HEK293 (cell line): ENCODE measurements around the gene CLCN1.

Experiments
- PRDM10 ChIP-seq: fragments of 450-650 bp; formaldehyde crosslinking; IDR thresholded peaks from 2 replicates; pipeline ENCODE4 v1.5.1; 2016; ENCODE audit warnings: missing biosample characterization, missing genetic modification characterization
- YY1 ChIP-seq: fragments of 450-650 bp; formaldehyde crosslinking; IDR thresholded peaks from 2 replicates; pipeline ENCODE4 v1.5.1; 2018; ENCODE audit warnings: missing biosample characterization, missing genetic modification characterization
- ZNF529 ChIP-seq: fragments of 450-650 bp; formaldehyde crosslinking; IDR thresholded peaks from 2 replicates; pipeline ENCODE4 v1.5.1; 2017; ENCODE audit warnings: missing genetic modification characterization, missing biosample characterization; ENCODE audit not compliant: insufficient replicate concordance
- TF ChIP-seq, protein P1 (sequence below): fragments of 450-650 bp; formaldehyde crosslinking; IDR thresholded peaks from 2 replicates; pipeline ENCODE4 v1.5.1; 2016; ENCODE audit warnings: missing biosample characterization, missing genetic modification characterization
- TF ChIP-seq, protein P2 (sequence below): fragments of 450-650 bp; formaldehyde crosslinking; IDR thresholded peaks from 2 replicates; pipeline ENCODE4 v1.5.1; 2016; ENCODE audit warnings: missing biosample characterization, missing genetic modification characterization, low read depth
- TF ChIP-seq, protein P3 (sequence below): fragments of 450-650 bp; formaldehyde crosslinking; IDR thresholded peaks from 2 replicates; pipeline ENCODE4 v1.5.1; 2016; ENCODE audit warnings: missing biosample characterization, missing genetic modification characterization

- TF ChIP-seq PRDM10 (tag by site-specific recombination) (no peak), YY1 (tag by site-specific recombination) (no peak), ZNF529 (tag by site-specific recombination) (no peak)
- TF ChIP-seq, protein P1, sequence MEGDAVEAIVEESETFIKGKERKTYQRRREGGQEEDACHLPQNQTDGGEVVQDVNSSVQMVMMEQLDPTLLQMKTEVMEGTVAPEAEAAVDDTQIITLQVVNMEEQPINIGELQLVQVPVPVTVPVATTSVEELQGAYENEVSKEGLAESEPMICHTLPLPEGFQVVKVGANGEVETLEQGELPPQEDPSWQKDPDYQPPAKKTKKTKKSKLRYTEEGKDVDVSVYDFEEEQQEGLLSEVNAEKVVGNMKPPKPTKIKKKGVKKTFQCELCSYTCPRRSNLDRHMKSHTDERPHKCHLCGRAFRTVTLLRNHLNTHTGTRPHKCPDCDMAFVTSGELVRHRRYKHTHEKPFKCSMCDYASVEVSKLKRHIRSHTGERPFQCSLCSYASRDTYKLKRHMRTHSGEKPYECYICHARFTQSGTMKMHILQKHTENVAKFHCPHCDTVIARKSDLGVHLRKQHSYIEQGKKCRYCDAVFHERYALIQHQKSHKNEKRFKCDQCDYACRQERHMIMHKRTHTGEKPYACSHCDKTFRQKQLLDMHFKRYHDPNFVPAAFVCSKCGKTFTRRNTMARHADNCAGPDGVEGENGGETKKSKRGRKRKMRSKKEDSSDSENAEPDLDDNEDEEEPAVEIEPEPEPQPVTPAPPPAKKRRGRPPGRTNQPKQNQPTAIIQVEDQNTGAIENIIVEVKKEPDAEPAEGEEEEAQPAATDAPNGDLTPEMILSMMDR (tag by site-specific recombination), result no peak
- TF ChIP-seq, protein P2, sequence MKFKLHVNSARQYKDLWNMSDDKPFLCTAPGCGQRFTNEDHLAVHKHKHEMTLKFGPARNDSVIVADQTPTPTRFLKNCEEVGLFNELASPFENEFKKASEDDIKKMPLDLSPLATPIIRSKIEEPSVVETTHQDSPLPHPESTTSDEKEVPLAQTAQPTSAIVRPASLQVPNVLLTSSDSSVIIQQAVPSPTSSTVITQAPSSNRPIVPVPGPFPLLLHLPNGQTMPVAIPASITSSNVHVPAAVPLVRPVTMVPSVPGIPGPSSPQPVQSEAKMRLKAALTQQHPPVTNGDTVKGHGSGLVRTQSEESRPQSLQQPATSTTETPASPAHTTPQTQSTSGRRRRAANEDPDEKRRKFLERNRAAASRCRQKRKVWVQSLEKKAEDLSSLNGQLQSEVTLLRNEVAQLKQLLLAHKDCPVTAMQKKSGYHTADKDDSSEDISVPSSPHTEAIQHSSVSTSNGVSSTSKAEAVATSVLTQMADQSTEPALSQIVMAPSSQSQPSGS, result no peak
- TF ChIP-seq, protein P3, sequence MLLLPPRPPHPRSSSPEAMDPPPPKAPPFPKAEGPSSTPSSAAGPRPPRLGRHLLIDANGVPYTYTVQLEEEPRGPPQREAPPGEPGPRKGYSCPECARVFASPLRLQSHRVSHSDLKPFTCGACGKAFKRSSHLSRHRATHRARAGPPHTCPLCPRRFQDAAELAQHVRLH (tag by site-specific recombination), result no peak
Measured at GRCh38 chr7:143343596-143343995, 27.7 kb downstream of the CLCN1 start.
